Suppressor macrophage treated with lipopolysaccharide for 4 hours (primary cell): Measurements from ENCODE around the gene BRD4.

ENCODE experiments used
- DNase-seq: peaks from one replicate; pipeline ENCODE4 v3.0.0-alpha.2; 2020

The BRD4 gene

GRCh38 chr19:15307169-15307568, 25.2 kb downstream of the BRD4 start:
- no peak for DNase-seq

GRCh38 chr19:15305582-15306334, 26.6 kb downstream of the BRD4 start:
- DNase-seq, result no peak

DNA sequence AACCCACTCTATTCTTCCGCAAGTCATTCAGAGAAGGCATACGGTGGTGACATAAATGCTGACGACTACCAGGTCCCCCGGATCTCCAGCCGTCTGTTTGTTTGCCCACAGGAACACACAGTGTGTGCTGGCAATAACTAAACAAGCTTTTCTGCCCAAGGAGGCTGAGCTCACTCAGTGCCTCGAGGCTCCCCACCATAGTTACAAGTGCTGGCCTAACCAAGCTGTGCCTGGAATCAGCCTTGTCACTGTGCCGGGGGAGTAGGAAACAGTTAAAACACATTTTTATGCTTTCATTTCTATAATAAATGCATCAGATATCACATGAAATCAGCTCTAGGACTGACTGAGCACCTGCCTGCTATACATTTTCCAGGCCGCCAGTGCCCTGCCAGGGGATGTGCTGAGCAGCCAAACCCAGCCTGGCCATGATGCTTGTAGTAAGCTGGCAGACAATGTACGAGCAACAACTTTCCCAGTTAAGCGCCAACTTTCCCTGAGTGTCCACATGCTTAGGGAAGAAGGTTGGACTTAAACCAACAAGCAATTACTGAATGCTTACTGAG, 28.1 kb downstream of the BRD4 start:
- DNase-seq, result no peak

DNA sequence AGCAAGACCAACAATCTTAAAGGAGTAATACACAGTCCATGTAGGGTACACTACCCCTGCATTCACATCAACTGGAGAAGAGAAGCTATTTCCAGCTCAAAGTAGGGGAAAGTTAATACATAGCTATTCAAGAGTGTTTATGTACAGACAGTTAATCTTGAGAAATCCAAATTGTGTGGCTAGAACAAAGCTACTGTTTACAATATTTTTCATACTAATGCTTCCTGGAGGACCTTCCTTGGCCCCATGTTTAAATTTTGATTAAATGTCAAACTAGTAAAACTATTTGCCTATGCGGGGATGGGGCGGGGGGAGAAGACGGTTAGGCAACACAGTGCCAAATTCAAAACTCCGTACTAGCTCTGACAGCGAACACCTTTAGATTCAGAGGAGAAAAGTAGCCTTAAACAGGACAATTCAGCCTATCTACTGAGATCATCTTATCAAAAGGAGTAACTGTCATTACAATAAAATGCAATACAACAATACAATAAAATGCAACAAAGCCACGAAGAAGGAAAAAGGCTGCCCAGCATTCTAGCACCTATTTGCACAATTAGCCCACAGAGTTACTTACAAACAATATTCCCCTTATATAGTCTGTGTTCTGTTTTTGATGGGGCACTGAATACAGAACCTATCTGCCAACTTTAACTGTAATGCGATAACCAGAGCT, 29.1 kb downstream of the BRD4 start:
- DNase-seq, result no peak

- peak; percentile 58 for DNase-seq
Measured at GRCh38 chr19:15300533-15301197, 31.7 kb downstream of the BRD4 start.

GRCh38 chr19:15299568-15300409, 32.5 kb downstream of the BRD4 start:
- DNase-seq, result no peak

DNA sequence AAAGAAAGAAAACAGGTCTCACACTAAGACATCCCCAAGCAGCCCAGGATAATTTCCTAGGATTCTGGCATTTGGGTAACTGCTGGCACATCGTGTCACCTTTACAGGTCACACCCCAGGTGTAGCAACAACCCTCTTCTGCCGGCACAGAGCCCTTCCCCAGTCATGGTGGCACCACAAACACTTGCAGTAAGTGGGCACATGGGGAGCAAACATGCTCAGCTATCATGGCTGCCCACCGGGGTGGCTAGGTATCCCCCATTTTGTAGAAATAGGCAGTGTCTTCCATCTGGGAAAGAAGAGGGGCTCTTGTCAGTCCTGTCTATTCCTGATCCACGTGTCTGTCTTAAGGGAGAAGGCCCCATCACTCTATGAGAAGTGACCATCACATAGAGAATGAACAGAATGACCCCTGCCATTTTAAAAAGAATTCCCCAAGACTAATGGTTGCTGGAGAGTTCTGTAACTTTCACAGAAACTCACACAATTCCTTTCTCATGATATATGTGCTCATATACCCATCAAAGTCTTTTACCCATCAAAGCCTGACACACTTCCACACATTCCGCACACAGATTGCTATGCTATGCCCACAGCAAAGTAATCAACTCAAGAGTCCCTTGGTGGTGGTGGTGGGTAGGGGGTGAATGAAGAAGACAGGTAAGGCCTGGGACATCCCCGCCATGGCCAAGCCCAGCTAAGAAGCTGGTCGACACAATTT, 33.3 kb downstream of the BRD4 start:
- DNase-seq, result no peak

GRCh38 chr19:15297416-15298224, 34.7 kb downstream of the BRD4 start:
- peak; percentile 26 for DNase-seq

GRCh38 chr19:15296841-15297415, 35.4 kb downstream of the BRD4 start:
- DNase-seq, result no peak

- no peak for DNase-seq
Measured at GRCh38 chr19:15296353-15296752, 36.0 kb downstream of the BRD4 start.

DNA sequence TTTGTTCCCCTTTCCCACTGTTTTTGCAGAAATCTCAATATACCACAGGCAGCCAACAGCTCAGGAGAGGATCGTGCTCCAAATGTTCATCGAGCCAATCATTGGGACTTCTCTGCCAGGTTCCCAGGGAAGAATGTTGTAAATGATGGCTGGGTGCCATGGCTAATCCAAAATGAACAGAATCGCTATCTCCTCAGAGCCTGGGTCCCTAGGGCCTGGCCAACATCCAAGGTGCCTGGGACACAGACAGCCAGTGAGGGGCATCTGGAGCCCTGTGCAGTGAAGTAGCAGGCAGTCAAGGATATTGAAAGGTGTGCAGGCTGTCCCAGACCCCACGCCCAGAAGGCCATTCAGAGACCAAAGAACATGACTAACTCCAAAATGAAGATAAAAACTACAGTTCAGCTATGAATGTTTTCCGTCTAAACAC, 37.8 kb downstream of the BRD4 start:
- DNase-seq, result no peak

- DNase-seq, result peak; percentile 75
Measured at GRCh38 chr19:15293781-15294491, 38.4 kb downstream of the BRD4 start.

DNA sequence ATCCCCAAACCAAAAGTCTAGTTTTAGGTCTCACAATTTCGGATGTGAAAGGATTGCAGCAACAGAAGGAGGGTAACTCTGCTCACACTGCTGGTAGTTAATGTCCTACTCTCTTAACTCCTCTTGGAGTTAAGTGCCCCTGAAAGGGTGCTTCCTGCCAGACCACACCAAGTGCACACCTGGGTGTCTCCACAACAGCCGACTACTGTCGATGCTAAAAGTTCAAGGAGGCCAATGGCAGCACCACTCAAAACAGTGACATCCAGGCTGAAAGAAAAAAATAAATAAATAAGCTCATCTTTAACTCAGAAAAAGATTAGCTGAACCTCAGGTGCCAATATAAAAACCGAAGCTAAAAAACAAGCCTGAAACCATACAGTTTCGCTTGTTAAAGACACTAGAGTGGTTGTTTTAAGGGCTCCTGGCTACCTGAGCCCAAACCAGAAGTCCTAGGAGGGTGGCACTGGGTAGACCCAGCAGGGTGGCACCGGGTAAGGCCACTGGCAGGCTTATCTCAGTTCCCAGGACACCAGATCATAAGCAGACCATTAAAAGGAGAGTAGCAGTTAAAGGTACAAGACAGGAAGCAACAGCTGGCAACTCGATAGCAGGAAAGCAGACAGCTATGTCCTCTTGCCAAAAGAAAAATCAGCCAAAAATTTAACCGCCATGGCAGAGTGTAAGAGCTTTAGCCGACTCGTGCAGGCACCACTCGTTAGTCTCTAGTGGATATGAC, 39.3 kb downstream of the BRD4 start:
- no peak for DNase-seq

DNA sequence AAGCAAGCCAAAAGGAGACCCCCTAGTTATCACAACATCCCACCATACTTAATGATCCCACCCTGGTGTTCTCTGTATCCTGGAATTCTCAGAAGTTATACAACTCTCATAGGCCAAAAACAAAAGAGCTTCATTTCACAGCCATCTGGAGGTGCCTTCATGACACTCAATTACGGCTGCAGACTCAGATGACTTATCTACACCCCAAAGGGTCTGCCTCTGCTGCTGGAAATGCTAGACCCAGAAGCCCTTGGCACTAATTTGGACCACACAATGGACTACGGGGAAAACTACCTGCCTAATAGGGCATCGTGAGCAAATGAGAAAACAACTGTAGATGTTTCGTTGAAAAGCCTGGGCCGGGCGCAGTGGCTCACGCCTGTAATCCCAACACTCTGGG, 40.2 kb downstream of the BRD4 start:
- no peak for DNase-seq

GRCh38 chr19:15291548-15292021, 40.8 kb downstream of the BRD4 start:
- DNase-seq, result no peak

DNA sequence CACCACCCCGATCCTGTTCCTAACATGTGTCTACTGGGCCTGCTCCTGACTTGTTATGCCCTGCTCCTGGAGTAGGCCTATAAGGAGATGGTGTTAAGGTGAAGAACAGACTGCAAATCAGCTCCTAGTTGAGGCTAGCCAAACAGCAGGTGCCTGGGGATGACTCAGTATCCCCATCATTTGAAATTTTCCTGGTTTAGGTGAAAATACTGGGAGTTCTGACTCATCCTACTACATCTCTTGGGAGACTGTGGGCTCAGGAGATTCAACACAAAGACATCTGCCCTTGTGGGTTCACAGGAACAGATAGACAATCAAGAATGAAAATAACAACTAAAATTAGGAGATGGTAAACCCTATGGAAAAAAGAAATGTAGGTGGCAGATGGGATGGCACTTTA, 41.2 kb downstream of the BRD4 start:
- no peak for DNase-seq

DNA sequence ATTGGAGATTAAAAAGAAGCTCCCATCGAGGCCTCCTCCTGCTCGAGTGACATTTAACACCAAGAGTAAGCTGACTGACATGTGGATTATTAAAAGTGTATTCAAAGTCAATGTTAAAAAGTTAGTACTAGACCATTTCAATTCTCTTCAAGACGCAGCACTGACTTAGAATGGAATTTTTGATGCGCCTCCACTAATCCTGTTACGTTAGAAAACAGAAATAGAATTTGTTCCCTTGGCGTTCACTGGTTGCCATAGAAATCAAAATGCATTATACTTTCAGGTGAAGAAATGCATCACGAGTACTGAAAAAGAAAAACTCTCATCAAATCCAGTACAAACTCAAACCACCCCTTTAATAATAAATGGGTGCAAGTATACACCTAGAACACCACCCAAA, 42.2 kb downstream of the BRD4 start:
- no peak for DNase-seq

GRCh38 chr19:15289673-15290072, 42.7 kb downstream of the BRD4 start:
- no peak for DNase-seq
